GM19372 (cell line): ENCODE results near the gene DIO2.

Experiments
- ATAC-seq: cut with Tn5 transposase; IDR thresholded peaks from one replicate; pipeline ENCODE4 v1.9.1; 2021; ENCODE audit warnings: mild to moderate bottlenecking, low read depth, moderate library complexity; ENCODE audit not compliant: unreplicated experiment

DIO2 gene

GRCh38 chr14:80172375-80173051, 38.8 kb downstream of the DIO2 start:
- no peak for ATAC-seq

GRCh38 chr14:80167793-80168448, 43.4 kb downstream of the DIO2 start:
- no peak for ATAC-seq

GRCh38 chr14:80164991-80165721, 46.1 kb downstream of the DIO2 start:
- ATAC-seq, result no peak

GRCh38 chr14:80152763-80153162, 58.5 kb downstream of the DIO2 start:
- ATAC-seq, result no peak

- ATAC-seq, result no peak
Observed at GRCh38 chr14:80152166-80152565, 59.1 kb downstream of the DIO2 start.

- no peak for ATAC-seq
Observed at GRCh38 chr14:80150301-80150700, 61.0 kb downstream of the DIO2 start.
